Tibial nerve (tissue), 4 donors: Measurements from ENCODE around the gene C9orf50.

Source experiments
- CTCF ChIP-seq, 5 experiments: fragments of 200-600 bp in 3 of 5; fragments of 450-650 bp in 2 of 5; sonication (generic) in 3 of 5; IDR thresholded peaks; one replicate each; pipeline ENCODE4 v1.5.1; 2016 to 2019; ENCODE audit warnings: antibody characterized with exemption in 5 of 5, mild to moderate bottlenecking in 3 of 5, moderate library complexity in 2 of 5
- EP300 ChIP-seq, 2 donors: sonication (generic); formaldehyde crosslinking; IDR thresholded peaks; one replicate each; pipeline ENCODE4 v1.6.1; 2017; ENCODE audit warnings: antibody characterized with exemption in 2 of 2, mild to moderate bottlenecking in 1 of 2

GRCh38 chr9:129595311-129595741 is 25.6 kb downstream of the C9orf50 start:
- TF ChIP-seq CTCF (IDR thresholded peaks at IDR 0.05) (no peak), EP300 (IDR thresholded peaks at IDR 0.05) (no peak)
